Endometrial microvascular endothelial cells (primary cell): ENCODE data around the gene MCC. TPM values are rescaled to one million over a fixed set of nuclear protein-coding genes. Genes with fewer than 3 reads are reported as not detected.

Source experiments
- in situ Hi-C: cut with HindIII; loops from 2 replicates; pipeline ENCODE4 v1.10.0; 2017; ENCODE audit warnings: low sequenced_read_pairs, low pct_unique_long_range_greater_than_20kb; ENCODE audit errors: inconsistent ontology term
- total RNA-seq: library from RNA; depleted of rRNA; stranded (reverse); fragments of >200 nt; gene quantifications from one replicate; pipeline ENCODE4 v1.2.3, GENCODE V29; 2015; ENCODE audit errors: inconsistent ontology term

The MCC gene
- total RNA-seq, 1 donor from 2014 or later = 39.8 TPM

DNA sequence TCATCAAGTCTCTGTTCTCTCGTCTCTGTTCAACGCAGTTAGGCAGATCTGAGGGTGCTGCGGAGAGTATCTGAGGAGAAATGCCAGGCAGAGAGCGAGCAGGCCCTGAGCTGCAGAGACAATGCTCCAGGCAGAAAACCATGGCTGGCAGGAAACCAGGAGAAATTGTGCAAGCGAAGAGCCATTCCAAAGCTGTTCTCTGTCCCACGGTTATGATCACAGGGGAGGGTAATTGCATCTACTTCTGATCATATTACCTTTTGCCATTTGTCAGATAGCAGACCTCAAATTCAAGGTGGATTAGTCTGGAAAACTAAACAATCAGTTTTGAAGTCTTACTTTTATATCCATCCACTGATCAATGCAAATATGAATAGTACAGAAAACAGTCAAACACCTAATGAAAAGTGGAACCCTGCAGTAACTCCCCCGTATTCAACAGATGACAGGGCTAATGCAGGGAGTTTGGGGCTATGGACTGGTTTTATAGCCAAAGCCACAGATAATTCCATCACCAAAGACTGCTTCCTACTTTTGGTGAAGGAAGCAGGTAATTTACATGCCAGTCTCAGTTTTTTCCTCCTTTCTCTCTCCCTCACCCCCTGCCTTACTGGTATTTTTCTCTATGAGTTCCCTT, 283.6 kb downstream of the MCC start:
- in situ Hi-C loops = no loop called here

DNA sequence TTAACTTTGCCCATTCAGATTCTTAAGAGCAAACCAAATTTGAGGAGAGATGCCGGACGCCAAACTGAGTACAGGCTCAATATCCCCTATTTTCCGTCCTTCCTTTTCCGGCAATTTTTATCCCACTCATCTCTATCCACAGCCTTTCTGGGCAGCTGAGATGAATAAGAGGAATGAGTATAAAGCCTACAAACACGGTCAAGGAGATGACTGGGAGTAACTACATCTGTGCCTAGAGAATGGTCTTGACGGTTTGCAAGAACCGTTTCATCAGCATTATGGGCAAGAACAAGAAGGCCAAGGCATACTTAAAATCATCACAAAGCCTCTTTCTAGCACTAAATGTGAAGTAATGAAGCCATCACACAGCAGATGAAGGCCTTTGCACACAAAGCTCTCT, 284.3 kb downstream of the MCC start:
- in situ Hi-C loops = no loop called here

DNA sequence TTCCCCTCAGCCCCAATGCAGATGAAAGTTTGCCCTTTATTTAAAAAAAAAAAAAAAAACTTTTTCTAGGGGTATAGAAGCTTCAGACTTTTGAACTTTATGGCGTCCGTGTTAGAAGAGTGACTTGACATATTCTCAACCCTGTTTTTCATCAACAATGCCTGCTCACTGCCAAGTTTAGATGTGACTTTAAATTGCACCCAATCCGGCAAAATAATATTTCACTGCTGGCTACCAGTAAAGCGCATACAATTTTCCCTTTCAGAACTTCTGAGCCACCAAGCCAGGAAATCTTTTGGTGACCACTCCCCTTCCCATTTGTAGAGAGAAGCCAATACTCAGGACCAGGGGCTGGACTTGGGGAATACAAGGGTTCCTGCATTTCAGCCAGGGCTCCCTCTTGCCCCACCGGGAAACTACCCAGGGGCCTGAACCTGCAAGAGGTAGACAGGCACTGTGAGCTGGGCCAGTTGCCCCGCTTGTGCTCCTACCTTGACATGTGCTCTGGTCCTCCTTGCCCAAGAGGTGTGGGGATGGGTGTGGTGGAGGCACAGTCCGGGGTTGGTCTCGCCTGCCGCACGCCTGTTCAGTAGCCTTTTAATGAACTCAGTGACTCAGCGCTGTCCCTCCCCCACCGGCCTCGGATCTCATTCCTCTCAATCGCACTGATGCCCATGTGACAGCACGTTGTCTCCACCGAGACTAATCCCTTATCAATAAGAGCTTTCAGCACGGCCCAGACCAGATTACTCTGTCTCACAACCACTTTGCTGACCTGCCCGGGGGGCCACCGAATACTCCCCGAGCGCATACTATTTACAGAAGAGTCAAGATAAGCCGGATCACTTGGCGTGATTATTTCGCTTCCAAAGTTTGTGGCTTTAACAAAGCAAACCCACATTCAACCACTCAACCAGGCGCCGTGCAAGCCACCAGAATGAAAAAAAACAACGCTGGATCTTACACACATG, 285.2 kb downstream of the MCC start:
- in situ Hi-C loops = no loop called here

DNA sequence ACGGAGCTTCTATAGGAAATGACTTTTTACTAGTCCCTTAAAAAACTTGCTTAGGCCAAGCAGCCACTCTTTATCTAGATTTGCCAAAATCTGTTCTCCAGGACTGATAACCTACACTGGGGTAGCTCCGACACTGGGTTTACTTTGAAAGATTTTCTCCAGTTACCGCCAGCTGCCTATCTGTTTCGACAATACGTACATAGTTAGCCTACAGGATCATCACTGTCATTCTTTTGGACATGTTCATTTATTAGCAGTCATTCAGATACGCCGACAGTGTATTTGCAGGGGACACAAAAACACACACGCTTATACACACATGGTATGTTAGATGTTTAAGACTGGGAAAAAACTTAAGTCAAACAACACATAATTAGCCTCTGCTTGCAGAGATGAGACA, 286.0 kb downstream of the MCC start:
- in situ Hi-C loops = no loop called here

DNA sequence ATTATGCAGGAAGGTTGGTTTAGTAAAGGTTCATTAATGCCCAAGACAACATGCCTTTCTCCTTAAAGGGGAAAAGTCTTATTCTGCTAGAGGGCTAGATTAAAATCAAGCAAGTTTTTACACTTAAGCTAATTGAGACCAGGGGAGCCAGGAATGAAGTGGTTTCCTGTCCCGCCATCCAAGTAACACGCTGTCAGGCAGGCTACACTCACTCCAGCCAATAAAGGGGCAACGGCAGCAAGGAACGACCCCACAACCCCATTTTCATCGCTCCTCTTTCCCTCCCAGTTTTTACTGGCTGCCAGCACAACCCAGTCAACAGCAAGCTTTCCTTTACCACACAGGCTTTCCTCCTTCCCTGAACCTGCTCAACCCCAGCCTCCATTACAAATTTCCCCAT, 286.5 kb downstream of the MCC start:
- in situ Hi-C loops = no loop called here

DNA sequence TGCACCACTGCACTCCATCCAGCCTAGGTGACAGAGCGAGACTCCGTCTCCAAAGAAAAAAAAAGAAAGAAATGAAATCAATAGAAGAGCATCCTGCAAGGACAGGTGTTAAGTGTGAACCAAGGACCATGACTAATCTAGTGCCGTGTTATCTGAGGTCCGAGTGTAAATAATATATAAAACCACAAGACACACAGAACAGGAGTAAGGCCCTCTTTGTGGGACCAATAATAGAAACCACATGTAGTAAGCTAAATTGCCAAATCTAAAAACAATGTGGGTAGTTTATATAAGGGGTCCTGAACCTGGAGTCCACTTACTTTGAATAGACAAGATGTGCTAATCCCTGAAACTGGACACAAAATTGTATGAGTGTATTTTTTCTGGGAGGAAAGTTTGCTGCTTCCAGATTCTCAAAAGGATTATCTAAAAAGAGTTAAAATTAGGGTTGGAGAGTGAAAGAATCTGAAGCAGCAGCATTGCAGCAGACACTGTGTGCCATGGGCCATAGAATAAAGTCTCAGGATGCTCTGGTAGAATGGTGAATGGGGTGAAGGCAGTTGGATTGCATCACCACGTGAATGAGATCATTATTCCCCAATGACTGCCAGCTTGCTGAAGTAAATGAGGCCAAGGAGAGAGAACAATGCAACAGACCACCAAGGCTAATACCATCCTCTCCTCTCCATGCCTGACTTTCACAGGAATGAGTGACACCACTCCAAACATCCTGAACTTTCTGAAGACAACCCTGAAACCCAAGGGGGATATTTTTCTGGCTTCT, 288.9 kb downstream of the MCC start:
- in situ Hi-C loops = no loop called here

DNA sequence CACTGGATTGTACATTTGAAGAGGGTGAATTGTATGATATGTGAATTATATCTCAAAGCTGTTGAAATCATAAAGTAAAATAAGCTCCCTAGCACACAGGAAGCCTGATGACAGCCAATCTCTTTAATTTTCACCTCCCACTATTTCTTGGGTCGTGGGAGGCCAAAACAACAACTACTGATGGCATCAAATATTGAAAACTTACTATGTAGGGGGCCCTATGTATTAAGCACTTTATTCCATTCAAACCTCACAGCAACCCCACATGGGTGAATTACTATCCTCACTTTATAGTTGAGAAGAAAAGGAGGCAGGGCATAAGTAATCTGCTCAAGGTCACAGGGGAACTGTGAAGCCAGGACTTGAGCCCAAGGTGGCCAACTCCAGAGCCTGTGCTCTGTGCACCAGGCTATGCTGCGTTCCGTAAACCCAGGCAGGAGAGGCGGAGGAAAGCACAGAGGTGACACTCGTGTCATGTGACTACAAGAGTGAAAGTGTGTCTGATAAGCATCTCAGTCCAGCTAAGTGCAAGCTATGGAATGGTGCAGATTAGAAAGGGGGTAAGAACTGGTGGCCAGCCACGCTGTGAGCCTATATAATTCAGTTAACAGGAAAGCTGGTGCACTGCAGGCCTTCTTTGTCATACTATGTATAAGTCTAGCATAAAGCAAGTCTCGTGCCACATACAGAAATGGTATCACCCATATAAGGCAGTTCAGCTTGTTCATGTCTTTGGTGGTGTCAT, 290.6 kb downstream of the MCC start:
- in situ Hi-C loops = no loop called here

DNA sequence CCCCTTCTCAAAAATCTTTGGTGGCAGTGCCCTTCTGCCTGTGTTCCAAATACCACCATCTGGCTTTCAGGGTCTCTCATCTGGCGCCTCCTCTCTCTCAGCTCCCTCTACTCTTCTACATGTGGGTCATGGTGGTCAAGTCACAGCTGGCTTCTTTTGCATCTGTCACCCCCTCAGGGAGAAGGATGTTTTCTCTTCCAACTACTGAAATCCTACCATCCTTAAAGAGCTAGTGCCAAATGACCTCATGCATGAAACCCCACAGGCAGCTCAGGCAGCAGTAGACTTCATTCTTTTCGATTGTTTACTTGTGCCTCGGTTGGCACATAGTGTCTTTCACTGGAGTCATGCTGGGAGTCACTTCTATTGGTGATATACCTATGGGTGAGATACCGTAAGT, 292.5 kb downstream of the MCC start:
- in situ Hi-C loops = no loop called here

DNA sequence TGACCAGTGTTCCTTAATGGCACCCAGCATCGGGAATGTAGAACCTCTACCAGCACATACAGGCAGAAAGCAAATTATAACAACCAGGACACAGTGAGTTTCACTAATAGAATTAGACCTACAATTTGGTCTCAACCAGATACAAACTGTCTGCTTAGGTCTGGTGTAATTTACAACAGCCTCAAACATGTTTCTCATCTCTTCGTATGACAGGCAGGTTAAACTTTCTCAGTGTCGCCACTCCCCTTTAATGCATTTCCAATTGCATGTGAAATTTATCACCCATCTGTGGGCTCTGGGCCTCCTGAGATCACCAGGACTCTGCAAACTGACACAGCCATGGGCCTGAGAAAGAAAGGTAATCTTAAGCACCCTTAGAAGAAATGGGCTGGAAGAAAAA, 293.0 kb downstream of the MCC start:
- in situ Hi-C loops = no loop called here

DNA sequence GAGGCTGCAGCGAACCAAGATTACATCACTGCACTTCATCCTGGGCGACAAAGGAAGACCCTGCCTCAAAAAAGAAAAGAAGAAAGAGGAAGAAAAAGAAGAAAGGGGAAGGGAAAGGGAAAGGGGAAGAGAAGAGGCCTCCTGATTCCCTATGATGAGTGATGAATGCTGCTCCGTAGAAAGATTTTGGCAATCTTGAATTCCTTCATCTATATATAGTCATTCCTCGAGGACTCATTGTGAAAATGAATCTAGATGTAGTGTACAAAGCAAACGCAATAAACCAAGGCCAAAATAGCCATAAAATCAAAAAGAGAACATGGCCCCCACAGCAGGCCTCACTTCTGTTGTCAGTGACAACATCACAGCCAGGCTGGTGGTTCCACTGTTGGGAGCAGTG, 293.7 kb downstream of the MCC start:
- in situ Hi-C loops = no loop called here

DNA sequence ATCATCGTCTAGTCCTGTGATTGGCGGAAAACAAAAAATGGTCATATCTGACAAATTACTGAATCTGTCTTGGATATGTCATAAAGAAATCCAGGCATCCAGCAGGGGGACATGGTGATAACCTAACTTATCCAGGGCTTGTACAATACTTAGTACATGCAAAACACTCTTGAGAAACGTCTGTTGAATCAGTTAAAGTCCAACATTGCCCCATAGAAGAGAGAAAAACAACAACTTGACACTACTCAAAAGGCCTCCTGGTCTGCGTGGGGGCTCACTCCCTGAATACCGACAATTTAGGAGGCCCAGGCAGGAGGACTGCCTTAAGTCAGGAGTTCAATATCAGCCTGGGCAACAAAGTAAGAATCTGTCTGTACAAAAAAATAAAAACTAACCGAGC, 294.1 kb downstream of the MCC start:
- in situ Hi-C loops = no loop called here

DNA sequence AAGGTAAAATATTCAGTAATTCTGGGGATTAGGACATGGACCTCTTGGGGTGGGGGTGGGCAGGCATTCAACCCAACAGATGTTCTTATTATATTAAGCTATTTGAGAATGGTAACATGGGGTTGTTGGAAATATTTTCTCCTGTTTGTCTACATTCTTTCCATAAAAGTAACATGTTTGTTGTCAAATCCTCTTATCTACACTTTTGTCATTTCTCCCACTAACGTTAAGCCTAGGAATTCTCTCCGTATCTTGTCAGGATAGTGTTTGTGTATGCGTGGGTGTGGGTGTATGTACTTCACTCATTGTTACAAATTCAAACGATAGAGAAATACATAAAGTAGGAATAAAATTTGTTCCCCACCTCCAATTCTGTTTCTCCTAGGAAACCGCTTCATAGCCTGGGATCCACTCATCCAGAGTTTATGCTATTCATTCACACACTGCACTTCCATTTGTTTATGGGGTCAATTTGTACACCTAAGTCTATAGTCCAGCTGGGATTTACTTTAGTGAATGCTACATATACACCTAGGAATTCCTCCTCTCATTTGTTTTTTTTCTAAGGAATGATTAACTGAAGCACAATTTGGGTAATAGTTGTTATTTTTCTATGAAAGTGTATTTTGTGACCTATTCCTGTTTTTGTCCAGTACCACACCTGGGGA, 294.8 kb downstream of the MCC start:
- in situ Hi-C loops = no loop called here

DNA sequence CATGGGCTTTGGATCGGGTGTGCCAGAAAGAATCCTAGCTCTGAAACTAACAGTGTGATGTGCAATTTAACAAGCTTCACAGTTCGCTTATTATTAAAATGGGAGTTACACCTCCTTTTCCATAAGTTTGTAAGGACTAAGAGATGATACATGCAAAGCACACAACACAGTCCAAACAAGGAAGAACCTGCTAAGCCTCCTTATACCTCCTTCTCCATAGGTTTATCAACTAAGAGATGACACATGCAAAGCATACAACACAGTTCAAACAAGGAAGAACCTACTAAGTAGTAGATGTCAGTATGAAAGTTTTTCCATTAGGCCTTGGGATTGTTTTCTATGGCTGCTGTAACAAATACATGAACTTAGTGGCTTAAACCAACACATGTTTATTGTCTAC, 295.7 kb downstream of the MCC start:
- in situ Hi-C loops = no loop called here

DNA sequence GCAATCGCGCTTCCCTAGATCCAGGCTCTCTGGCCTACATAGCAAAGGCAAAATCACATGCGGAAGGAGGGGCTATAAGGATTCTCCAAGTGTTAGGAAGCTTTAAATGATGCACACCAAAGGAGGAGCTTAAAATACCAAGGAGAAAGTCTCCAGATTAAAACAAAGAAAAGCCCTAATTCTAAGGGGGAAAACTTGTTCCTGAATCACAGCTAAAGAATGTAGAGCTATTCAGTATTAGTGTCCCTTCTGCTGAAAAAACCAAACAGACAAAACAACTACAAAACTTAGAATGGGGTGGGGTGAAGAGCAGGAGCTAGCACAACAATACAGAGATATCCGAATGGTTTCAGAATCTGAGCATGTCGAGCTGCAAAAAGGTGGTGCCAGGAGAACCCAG, 297.9 kb downstream of the MCC start:
- in situ Hi-C loops = no loop called here

DNA sequence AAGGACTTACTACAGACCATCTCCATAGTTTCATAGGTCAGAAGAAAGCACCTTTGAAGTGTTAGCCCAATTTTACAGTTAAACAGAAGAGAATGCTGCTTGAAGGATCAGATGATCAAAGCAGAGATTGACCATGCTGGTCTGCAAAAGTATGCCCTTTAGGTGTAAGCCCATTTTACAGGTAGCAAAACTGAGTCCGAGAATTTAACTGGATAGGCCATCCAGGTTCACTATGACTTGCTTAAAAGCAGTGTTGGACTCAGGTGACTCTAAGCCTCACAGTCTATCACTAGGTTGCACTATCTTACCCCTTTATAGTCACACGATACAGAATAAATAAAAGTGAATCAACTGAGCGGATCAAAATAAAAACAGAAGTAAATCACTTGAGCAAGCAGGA, 299.0 kb downstream of the MCC start:
- in situ Hi-C loops = no loop called here

DNA sequence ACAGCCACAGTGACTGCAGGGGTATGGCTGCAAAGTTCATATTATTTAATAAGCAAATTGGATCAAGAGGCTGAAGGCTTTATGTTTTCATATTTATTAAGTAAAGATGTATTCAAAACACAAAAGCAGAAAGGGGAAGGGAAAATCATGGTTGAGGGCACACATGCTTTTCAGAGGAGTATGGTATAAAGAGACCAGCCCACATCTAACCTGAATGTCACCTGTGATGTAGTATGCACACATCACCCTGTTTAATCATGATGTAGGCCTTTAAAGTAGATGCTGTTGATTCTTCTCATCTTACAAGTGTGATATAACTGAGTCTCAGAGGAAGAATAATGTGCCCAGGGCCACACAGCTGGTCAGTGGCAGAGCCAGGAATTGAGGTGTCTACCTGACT, 299.8 kb downstream of the MCC start:
- in situ Hi-C loops = no loop called here

DNA sequence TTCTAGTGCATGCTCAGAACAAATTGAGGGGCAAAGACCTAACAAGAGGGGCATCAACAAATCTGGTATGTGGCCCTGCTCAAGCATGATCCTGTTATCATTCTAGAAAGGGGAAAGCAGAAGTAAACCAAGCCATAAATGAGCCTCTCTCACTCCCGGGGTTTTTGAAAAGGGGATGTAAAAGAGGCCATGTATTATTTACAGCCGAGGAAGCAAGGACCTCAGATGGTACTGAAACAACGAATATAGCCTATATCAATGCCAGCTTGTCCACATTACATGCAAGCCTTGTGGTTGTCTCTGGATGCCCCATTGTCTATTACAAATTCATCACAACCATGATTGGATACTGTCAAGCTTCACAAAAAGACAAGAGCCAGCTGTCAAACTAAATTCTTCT, 300.3 kb downstream of the MCC start:
- in situ Hi-C loops = no loop called here

DNA sequence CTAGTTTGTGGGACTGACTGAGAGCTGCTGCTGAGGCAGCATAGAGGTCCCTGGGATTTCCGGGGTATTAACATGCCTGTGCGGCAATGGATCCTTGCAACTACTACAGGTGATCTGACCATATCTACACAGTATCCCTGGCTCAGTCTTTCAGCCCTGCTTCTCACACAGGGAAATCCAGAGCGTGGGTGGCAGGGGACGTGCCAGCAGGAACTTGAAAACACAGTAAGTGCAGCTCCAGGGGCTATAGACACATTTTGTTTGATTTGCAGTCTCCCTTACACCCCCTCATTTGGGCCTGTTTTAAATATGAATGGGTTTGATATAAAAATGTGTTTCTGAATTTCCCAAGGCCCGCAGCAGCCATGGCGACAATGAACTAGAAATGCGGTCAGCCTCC, 302.2 kb downstream of the MCC start:
- in situ Hi-C loops = no loop called here

DNA sequence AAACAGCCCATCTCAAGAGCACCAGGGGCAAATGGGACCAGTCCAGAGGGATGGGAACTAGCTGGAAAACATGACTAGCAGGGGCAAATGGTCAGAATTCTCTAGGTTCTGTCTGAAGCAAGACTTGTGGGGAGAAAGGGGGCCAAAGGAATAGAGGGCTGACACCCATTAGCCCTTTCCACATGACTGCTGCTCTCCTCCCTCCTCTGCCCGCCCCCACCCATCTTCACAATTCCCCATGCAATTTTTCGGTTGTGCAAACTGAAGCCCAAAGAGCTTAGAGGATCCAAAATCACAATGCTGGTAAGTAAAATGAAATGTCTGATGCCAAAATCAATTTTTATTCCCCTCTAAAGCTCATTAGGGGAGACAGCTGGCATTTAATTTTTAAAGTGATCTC, 304.6 kb downstream of the MCC start:
- in situ Hi-C loops = no loop called here
